ENCODE data around the gene LIPA.

DNA sequence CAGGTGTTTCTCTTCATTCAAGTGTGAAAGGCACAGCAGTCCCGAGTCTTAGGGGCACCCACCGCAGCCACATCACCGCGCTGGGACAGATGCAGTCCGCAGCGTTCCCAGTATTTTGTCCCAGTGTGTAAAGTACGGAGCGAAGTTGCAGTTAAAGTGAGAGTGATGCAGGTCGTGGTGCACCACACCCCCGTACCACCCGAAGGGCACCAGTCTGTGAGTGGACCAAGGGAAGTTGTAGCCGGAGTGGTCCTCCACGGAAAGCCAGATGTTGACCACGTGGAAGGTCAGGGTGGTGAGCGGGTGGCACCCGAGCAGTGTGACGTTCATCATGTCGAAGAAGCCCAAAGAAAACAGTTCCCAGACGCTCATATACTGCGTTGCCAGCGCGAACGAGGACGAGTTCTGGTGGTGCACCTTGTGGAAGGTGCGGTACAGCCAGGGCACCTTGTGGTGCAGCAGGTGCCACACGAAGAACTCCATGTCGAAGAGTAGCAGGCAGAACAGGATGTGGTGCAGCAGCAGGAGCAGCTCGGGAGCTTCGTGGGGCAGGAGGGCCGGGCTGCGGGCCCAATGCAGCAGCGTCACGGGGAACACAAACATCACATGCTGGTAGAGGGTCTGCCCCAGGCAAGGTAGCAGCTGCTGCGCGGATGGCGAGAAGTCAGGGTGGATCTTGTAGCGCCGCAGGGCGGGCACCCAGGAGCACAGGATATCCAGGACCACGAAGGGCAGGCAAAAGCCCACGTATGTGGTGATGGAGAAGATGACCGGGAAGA, 45.0 kb downstream of the LIPA start:
- TF ChIP-seq POLR2A (IDR thresholded peaks at IDR 0.05) (no peak), CTCF (IDR thresholded peaks at IDR 0.05) (no peak)

Measured in vagina (tissue), 2 donors.